Stimulated activated CD8-positive, alpha-beta memory T cell treated with anti-CD3 and anti-CD28 coated beads, Interleukin-15, amount 100 ng/mL, for 24 hours (primary cell): ENCODE results near the gene SRPK2.

Source experiments
- DNase-seq: peaks from one replicate; pipeline ENCODE4 v3.0.0-alpha.2; 2020; ENCODE audit warnings: low read depth

SRPK2 gene

GRCh38 chr7:105097619-105098018, 291.1 kb downstream of the SRPK2 start:
- DNase-seq = no peak

- DNase-seq = no peak
These were observed 292.4 kb downstream of the SRPK2 start for GRCh38 chr7:105096306-105096705.

GRCh38 chr7:105094966-105095365, 293.8 kb downstream of the SRPK2 start:
- DNase-seq = no peak

- no peak for DNase-seq
These were observed 300.3 kb downstream of the SRPK2 start for GRCh38 chr7:105088456-105088855.

DNA sequence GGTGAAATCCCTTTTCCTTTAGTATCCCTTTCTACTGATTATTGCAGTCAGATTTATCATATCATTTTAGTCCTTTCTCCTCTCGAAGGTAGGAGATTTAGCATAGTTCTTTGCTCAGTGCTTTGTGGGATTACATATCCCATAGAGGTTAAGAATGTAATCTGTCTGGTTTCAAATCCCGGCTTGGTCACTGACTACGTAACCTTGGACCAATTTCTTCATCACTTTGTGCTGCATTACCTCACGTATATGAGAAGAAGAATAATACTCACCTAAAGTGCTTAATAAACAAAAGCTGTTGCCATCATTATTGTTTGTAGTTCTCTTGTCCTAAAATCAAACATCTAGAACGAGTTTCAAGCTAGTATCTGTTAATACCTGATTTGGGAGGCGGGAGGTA, 300.7 kb downstream of the SRPK2 start:
- DNase-seq = no peak

- DNase-seq = no peak
These were observed 301.9 kb downstream of the SRPK2 start for GRCh38 chr7:105086850-105087249.

DNA sequence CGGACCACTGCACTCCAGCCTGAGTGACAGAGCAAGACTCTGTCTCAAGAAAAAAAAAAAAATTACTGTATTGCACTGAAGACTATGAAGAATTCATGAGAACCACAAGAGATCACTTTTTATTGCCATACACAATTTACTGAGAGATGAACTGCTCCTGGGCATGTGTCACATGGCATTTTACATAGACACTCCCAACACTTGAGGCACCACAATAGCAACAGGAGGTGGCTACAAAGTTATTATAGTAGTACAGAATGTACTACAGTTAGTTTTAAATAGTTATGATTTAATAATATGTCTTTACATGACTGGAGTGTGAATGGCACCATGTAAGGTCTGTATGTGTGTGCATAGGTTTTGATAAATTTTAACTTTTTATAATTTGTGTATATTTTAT, 304.1 kb downstream of the SRPK2 start:
- no peak for DNase-seq

DNA sequence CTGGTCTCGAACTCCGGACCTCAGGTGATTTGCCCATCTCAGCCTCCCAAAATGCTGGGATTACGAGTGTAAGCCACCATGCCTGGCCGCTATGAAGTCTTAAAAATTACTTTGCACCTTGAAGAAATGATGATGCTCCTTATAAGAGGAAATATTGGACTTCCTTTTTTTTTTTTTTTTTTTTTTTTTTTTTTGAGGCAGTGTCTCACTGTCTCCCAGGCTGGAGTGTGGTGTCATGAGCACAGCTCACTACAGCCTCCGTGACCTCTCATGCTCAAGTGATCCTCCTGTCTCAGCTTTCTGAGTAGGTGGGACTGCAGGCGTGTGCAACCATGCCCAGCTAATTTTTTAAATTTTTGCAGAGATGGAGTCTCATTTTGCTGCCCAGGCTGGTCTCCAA, 309.4 kb downstream of the SRPK2 start:
- DNase-seq = no peak

- DNase-seq = no peak
These were observed 315.6 kb downstream of the SRPK2 start for GRCh38 chr7:105073143-105073542.

DNA sequence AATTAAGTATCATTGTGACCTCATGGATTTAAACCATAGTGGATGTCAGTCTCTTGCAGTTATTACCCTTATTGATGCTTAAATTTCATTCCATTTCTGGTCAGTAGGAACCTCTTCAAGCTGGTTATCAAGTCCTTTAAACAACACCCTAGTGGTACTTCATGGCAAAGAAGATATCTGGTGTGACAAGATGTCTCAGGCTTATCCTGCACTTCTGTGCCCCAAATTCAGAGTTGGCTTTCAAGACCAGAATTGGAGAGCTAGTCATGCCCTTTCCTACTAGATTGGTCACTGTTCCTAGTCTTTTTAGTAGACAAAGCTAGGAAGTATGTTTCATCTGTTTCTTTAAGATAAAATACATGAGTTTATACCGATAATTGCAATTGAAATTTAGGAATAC, 319.8 kb downstream of the SRPK2 start:
- no peak for DNase-seq

DNA sequence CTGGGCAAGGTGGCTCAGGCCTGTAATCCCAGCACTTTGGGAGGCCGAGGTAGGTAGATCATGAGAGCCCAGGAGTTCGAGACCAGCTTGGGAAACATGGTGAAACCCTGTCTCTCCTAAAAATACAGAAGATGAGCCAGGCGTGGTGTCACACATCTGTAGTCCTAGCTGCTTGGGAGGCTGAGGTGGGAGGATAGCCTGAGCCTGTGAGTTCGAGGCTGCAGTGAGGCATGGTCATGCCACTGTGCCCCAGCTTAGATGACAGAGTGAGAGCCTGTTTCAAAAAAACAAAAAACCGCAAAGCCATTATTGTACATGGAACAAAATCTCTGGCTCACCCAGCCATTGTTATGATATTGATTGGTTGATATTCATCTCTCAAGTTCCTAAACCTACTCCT, 321.0 kb downstream of the SRPK2 start:
- no peak for DNase-seq
